SU-DHL-6 (cell line): ENCODE measurements around the gene RPTOR.

Experiments used
- H2AFZ ChIP-seq: fragments of 200-600 bp; sonication (generic); 2 replicates; pipeline ENCODE4 v1.6.1; 2014; ENCODE audit warnings: low read depth, mild to moderate bottlenecking, moderate library complexity, mixed read lengths, antibody characterized with exemption, low read length; ENCODE audit not compliant: severe bottlenecking
- H3F3A ChIP-seq: fragments of 200-600 bp; shearing (Covaris generic); 2 replicates; pipeline ENCODE4 v1.6.0; 2016; ENCODE audit warnings: antibody characterized with exemption, mild to moderate bottlenecking; ENCODE audit not compliant: insufficient read depth
- H3K27ac ChIP-seq: fragments of 200-600 bp; sonication (generic); 2 replicates; pipeline ENCODE4 v1.5.1; 2016; ENCODE audit warnings: low read depth, mild to moderate bottlenecking, low read length, moderate library complexity, mixed read lengths
- H3K27me3 ChIP-seq: fragments of 200-600 bp; sonication (generic), shearing (Covaris generic); 2 replicates; pipeline ENCODE4 v1.6.0; 2014; ENCODE audit warnings: mild to moderate bottlenecking, low read length
- H3K36me3 ChIP-seq: fragments of 200-600 bp; sonication (generic); 2 replicates; pipeline ENCODE4 v1.6.1; 2014; ENCODE audit warnings: mild to moderate bottlenecking, low read length, mixed read lengths
- H3K4me2 ChIP-seq: fragments of 300-600, 200-600 bp; shearing (Covaris generic), sonication (generic); 2 replicates; pipeline ENCODE4 v1.6.0; 2014; ENCODE audit warnings: low read length, low read depth, mild to moderate bottlenecking; ENCODE audit not compliant: poor library complexity, severe bottlenecking
- H3K4me3 ChIP-seq: fragments of 200-600 bp; sonication (generic); 2 replicates; pipeline ENCODE4 v1.5.1; 2014; ENCODE audit warnings: antibody characterized with exemption, low read length, mild to moderate bottlenecking, mixed read lengths; ENCODE audit not compliant: insufficient read depth, poor library complexity, severe bottlenecking
- H3K79me2 ChIP-seq: fragments of 200-600 bp; sonication (generic); 2 replicates; pipeline ENCODE4 v1.6.1; 2014; ENCODE audit warnings: mild to moderate bottlenecking, low read length, moderate library complexity; ENCODE audit not compliant: insufficient read depth
- H3K9ac ChIP-seq: fragments of 200-600 bp; sonication (generic); 2 replicates; pipeline ENCODE4 v1.7.0; 2014; ENCODE audit warnings: mild to moderate bottlenecking, low read length
- H3K9me2 ChIP-seq: fragments of 200-600 bp; sonication (generic); replicated peaks from 2 replicates; pipeline ENCODE4 v1.6.1; 2014; ENCODE audit warnings: low read length; ENCODE audit not compliant: insufficient read depth
- H3K9me3 ChIP-seq: fragments of 200-600 bp; sonication (generic); 2 replicates; pipeline ENCODE4 v1.6.1; 2014; ENCODE audit warnings: low read length, mixed read lengths; ENCODE audit not compliant: insufficient read depth
- H4K20me1 ChIP-seq: fragments of 200-600 bp; sonication (generic); 2 replicates; pipeline ENCODE4 v1.6.1; 2014; ENCODE audit warnings: low read depth, mild to moderate bottlenecking, antibody characterized with exemption, low read length, moderate library complexity, mixed read lengths
- CTCF ChIP-seq: fragments of 200-600 bp; sonication (generic); IDR thresholded peaks from one replicate; pipeline ENCODE4 v1.5.1; 2017; ENCODE audit warnings: antibody characterized with exemption, mild to moderate bottlenecking, low read length, moderate library complexity; ENCODE audit not compliant: insufficient read depth, poor library complexity, severe bottlenecking
- EZH2phosphoT487 ChIP-seq: fragments of 200-600 bp; sonication (generic), shearing (Covaris generic); conservative IDR thresholded peaks from 2 replicates; pipeline ENCODE4 v1.6.1; 2018; ENCODE audit warnings: mild to moderate bottlenecking, antibody characterized with exemption, low read length, moderate library complexity, mixed read lengths

RPTOR gene

GRCh38 chr17:80782536-80783427, 238.1 kb downstream of the RPTOR start:
- no peak overlapping the region for H3K4me2 ChIP-seq
- no peaks in the 10 kb centered on the region for H3K9me2 ChIP-seq
- H3K9me3 ChIP-seq, result no peaks in the 10 kb centered on the region
- no peak overlapping the region for H3K9ac ChIP-seq
- H3F3A ChIP-seq, result no peaks in the 10 kb centered on the region
- H3K27ac ChIP-seq, result no peak overlapping the region
- H4K20me1 ChIP-seq, result no peaks in the 10 kb centered on the region
- H3K4me3 ChIP-seq, result no peak overlapping the region
- H3K27me3 ChIP-seq, result no peaks in the 10 kb centered on the region
- TF ChIP-seq EZH2phosphoT487 (no peak), CTCF (no peak)
- H3K79me2 ChIP-seq, result no peaks in the 10 kb centered on the region
- no peaks in the 10 kb centered on the region for H3K36me3 ChIP-seq
- H2AFZ ChIP-seq, result no peak overlapping the region

GRCh38 chr17:80783486-80783885, 238.8 kb downstream of the RPTOR start:
- Histone ChIP-seq H3F3A (no peaks in the 10 kb centered on the region), H3K27ac (no peak overlapping the region), H3K27me3 (no peaks in the 10 kb centered on the region), H3K9me3 (no peaks in the 10 kb centered on the region), H3K4me2 (no peak overlapping the region), H2AFZ (no peak overlapping the region), H3K9ac (no peak overlapping the region), H3K79me2 (no peaks in the 10 kb centered on the region), H3K9me2 (no peaks in the 10 kb centered on the region), H3K4me3 (no peak overlapping the region), H3K36me3 (no peaks in the 10 kb centered on the region), H4K20me1 (no peaks in the 10 kb centered on the region)
- no peak for TF ChIP-seq EZH2phosphoT487
- TF ChIP-seq CTCF, result no peak

- TF ChIP-seq EZH2phosphoT487, result no peak
- TF ChIP-seq CTCF, result no peak
- Histone ChIP-seq H2AFZ (no peak overlapping the region), H3K4me2 (no peak overlapping the region), H4K20me1 (no peaks in the 10 kb centered on the region), H3F3A (no peaks in the 10 kb centered on the region), H3K4me3 (no peak overlapping the region), H3K27me3 (no peaks in the 10 kb centered on the region), H3K27ac (no peak overlapping the region), H3K79me2 (no peaks in the 10 kb centered on the region), H3K9ac (no peak overlapping the region), H3K9me2 (no peaks in the 10 kb centered on the region), H3K36me3 (no peaks in the 10 kb centered on the region), H3K9me3 (no peaks in the 10 kb centered on the region)
Measured at GRCh38 chr17:80783971-80784370, 239.3 kb downstream of the RPTOR start.
